ENCODE data around the gene FGF14. TPM values are rescaled to one million over a fixed set of nuclear protein-coding genes. Genes with fewer than 3 reads are reported as not detected.

FGF14 gene
- total RNA-seq, 1 experiment from 2014 or later, result not detected

GRCh38 chr13:102000764-102001163 is 401.1 kb downstream of the FGF14 start:
- H3K9me2 ChIP-seq (replicated peaks; ENCODE audit: insufficient read depth, low read length), result no peaks in the 10 kb centered on the region
- H3K79me2 ChIP-seq (ENCODE audit: low read length), result no peaks in the 10 kb centered on the region
- H3K9me3 ChIP-seq (ENCODE audit: low read length), result no peaks in the 10 kb centered on the region
- no peaks in the 10 kb centered on the region for H4K20me1 ChIP-seq (ENCODE audit: insufficient read depth, low read depth, low read length)
- no peak overlapping the region for H3K27ac ChIP-seq (ENCODE audit: low read length)
- no peak overlapping the region for H2AFZ ChIP-seq (ENCODE audit: low read length)
- H3K9ac ChIP-seq (ENCODE audit: low read length), result no peak overlapping the region
- no peak for DNase-seq
- no peaks in the 10 kb centered on the region for H3K27me3 ChIP-seq (ENCODE audit: low read length)
- H3K4me3 ChIP-seq (ENCODE audit: low read length), result no peak overlapping the region
- no peaks in the 10 kb centered on the region for H3K36me3 ChIP-seq (ENCODE audit: insufficient read depth, low read length)
- H3K4me1 ChIP-seq (ENCODE audit: low read length), result no peaks in the 10 kb centered on the region
- no peak overlapping the region for H3K4me2 ChIP-seq (ENCODE audit: low read depth, low read length, poor library complexity, severe bottlenecking)

- Histone ChIP-seq H2AFZ (ENCODE audit: low read length) (no peak overlapping the region), H3K27ac (ENCODE audit: low read length) (no peak overlapping the region), H3K27me3 (ENCODE audit: low read length) (no peaks in the 10 kb centered on the region), H3K4me1 (ENCODE audit: low read length) (no peaks in the 10 kb centered on the region), H3K79me2 (ENCODE audit: low read length) (no peaks in the 10 kb centered on the region), H4K20me1 (ENCODE audit: insufficient read depth, low read depth, low read length) (no peaks in the 10 kb centered on the region), H3K4me2 (ENCODE audit: low read depth, low read length, poor library complexity, severe bottlenecking) (no peak overlapping the region), H3K9ac (ENCODE audit: low read length) (no peak overlapping the region), H3K36me3 (ENCODE audit: insufficient read depth, low read length) (no peaks in the 10 kb centered on the region), H3K9me2 (replicated peaks; ENCODE audit: insufficient read depth, low read length) (no peaks in the 10 kb centered on the region), H3K9me3 (ENCODE audit: low read length) (no peaks in the 10 kb centered on the region), H3K4me3 (ENCODE audit: low read length) (no peak overlapping the region)
- no peak for DNase-seq
Measured at GRCh38 chr13:101998129-101998528, 403.7 kb downstream of the FGF14 start.

- no peaks in the 10 kb centered on the region for H3K79me2 ChIP-seq (ENCODE audit: low read length)
- no peak overlapping the region for H3K27ac ChIP-seq (ENCODE audit: low read length)
- no peak overlapping the region for H3K4me2 ChIP-seq (ENCODE audit: low read depth, low read length, poor library complexity, severe bottlenecking)
- no peak for DNase-seq
- H2AFZ ChIP-seq (ENCODE audit: low read length), result no peak overlapping the region
- H3K36me3 ChIP-seq (ENCODE audit: insufficient read depth, low read length), result no peaks in the 10 kb centered on the region
- no peaks in the 10 kb centered on the region for H3K9me3 ChIP-seq (ENCODE audit: low read length)
- H3K9ac ChIP-seq (ENCODE audit: low read length), result no peak overlapping the region
- H3K27me3 ChIP-seq (ENCODE audit: low read length), result no peaks in the 10 kb centered on the region
- H3K4me1 ChIP-seq (ENCODE audit: low read length), result no peaks in the 10 kb centered on the region
- H3K9me2 ChIP-seq (replicated peaks; ENCODE audit: insufficient read depth, low read length), result no peaks in the 10 kb centered on the region
- H4K20me1 ChIP-seq (ENCODE audit: insufficient read depth, low read depth, low read length), result no peaks in the 10 kb centered on the region
- no peak overlapping the region for H3K4me3 ChIP-seq (ENCODE audit: low read length)
Measured at GRCh38 chr13:101996954-101997353, 404.9 kb downstream of the FGF14 start.

GRCh38 chr13:101989798-101990350 is 412.0 kb downstream of the FGF14 start:
- Histone ChIP-seq H3K9me3 (ENCODE audit: low read length) (no peaks in the 10 kb centered on the region), H3K4me1 (ENCODE audit: low read length) (no peaks in the 10 kb centered on the region), H3K4me3 (ENCODE audit: low read length) (no peak overlapping the region), H3K9ac (ENCODE audit: low read length) (no peak overlapping the region), H3K27ac (ENCODE audit: low read length) (no peak overlapping the region), H3K9me2 (replicated peaks; ENCODE audit: insufficient read depth, low read length) (no peaks in the 10 kb centered on the region), H3K36me3 (ENCODE audit: insufficient read depth, low read length) (no peaks in the 10 kb centered on the region), H3K4me2 (ENCODE audit: low read depth, low read length, poor library complexity, severe bottlenecking) (no peak overlapping the region), H2AFZ (ENCODE audit: low read length) (no peak overlapping the region), H4K20me1 (ENCODE audit: insufficient read depth, low read depth, low read length) (no peaks in the 10 kb centered on the region), H3K27me3 (ENCODE audit: low read length) (no peaks in the 10 kb centered on the region), H3K79me2 (ENCODE audit: low read length) (no peaks in the 10 kb centered on the region)
- no peak for DNase-seq

DNA sequence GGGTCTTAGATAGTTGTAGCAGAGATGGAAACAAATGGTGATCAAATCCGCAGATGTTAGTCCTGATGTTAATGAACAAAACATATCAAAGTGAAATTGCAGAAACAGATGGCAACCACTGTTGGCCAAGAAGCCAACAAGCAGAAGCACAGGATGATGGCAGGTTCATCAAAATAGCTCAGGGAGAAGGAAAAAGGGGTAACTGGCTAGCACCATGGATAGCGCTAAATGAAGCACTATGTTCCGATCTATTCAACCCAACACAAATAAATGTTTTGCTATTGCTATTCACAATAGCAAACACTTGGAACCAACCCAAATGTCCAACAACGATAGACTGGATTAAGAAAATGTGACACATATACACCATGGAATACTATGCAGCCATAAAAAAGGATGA is 413.7 kb downstream of the FGF14 start:
- H3K27me3 ChIP-seq (ENCODE audit: low read length), result no peaks in the 10 kb centered on the region
- H3K79me2 ChIP-seq (ENCODE audit: low read length), result no peaks in the 10 kb centered on the region
- H3K36me3 ChIP-seq (ENCODE audit: insufficient read depth, low read length), result no peaks in the 10 kb centered on the region
- H4K20me1 ChIP-seq (ENCODE audit: insufficient read depth, low read depth, low read length), result no peaks in the 10 kb centered on the region
- H3K4me2 ChIP-seq (ENCODE audit: low read depth, low read length, poor library complexity, severe bottlenecking), result no peak overlapping the region
- H3K4me1 ChIP-seq (ENCODE audit: low read length), result no peaks in the 10 kb centered on the region
- no peak overlapping the region for H2AFZ ChIP-seq (ENCODE audit: low read length)
- H3K9ac ChIP-seq (ENCODE audit: low read length), result no peak overlapping the region
- H3K27ac ChIP-seq (ENCODE audit: low read length), result no peak overlapping the region
- H3K4me3 ChIP-seq (ENCODE audit: low read length), result no peak overlapping the region
- no peaks in the 10 kb centered on the region for H3K9me2 ChIP-seq (replicated peaks; ENCODE audit: insufficient read depth, low read length)
- no peaks in the 10 kb centered on the region for H3K9me3 ChIP-seq (ENCODE audit: low read length)
- DNase-seq, result no peak

GRCh38 chr13:101986316-101986715 is 415.5 kb downstream of the FGF14 start:
- H3K9me2 ChIP-seq (replicated peaks; ENCODE audit: insufficient read depth, low read length), result no peaks in the 10 kb centered on the region
- H3K36me3 ChIP-seq (ENCODE audit: insufficient read depth, low read length), result no peaks in the 10 kb centered on the region
- no peak for DNase-seq
- no peaks in the 10 kb centered on the region for H3K4me1 ChIP-seq (ENCODE audit: low read length)
- no peak overlapping the region for H3K4me3 ChIP-seq (ENCODE audit: low read length)
- no peak overlapping the region for H3K4me2 ChIP-seq (ENCODE audit: low read depth, low read length, poor library complexity, severe bottlenecking)
- no peaks in the 10 kb centered on the region for H3K9me3 ChIP-seq (ENCODE audit: low read length)
- no peaks in the 10 kb centered on the region for H4K20me1 ChIP-seq (ENCODE audit: insufficient read depth, low read depth, low read length)
- H3K27ac ChIP-seq (ENCODE audit: low read length), result no peak overlapping the region
- H3K9ac ChIP-seq (ENCODE audit: low read length), result no peak overlapping the region
- H3K27me3 ChIP-seq (ENCODE audit: low read length), result no peaks in the 10 kb centered on the region
- H2AFZ ChIP-seq (ENCODE audit: low read length), result no peak overlapping the region
- no peaks in the 10 kb centered on the region for H3K79me2 ChIP-seq (ENCODE audit: low read length)

DNA sequence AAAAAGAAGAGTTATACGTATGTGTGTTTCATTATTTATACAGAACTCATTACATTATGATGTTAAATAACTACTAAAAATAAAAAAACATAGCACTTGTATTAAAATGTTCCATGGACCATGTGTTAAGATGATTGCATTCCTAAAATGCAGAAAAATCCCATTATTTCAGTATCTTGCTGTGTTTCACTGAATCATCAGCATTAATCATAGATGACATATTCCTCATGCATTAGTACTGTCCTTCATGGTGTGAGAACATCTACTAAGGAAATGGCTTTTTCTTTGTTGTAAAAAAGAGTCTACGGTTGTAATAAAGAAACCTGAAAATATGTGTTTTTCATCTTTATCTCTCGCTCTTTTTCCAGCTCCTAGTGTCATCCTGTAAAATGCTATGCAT is 416.5 kb downstream of the FGF14 start:
- H3K4me2 ChIP-seq (ENCODE audit: low read depth, low read length, poor library complexity, severe bottlenecking), result no peak overlapping the region
- no peak overlapping the region for H3K4me3 ChIP-seq (ENCODE audit: low read length)
- no peaks in the 10 kb centered on the region for H3K79me2 ChIP-seq (ENCODE audit: low read length)
- DNase-seq, result no peak
- no peaks in the 10 kb centered on the region for H3K9me3 ChIP-seq (ENCODE audit: low read length)
- no peaks in the 10 kb centered on the region for H3K36me3 ChIP-seq (ENCODE audit: insufficient read depth, low read length)
- H3K27ac ChIP-seq (ENCODE audit: low read length), result no peak overlapping the region
- no peaks in the 10 kb centered on the region for H3K27me3 ChIP-seq (ENCODE audit: low read length)
- no peaks in the 10 kb centered on the region for H3K4me1 ChIP-seq (ENCODE audit: low read length)
- no peak overlapping the region for H3K9ac ChIP-seq (ENCODE audit: low read length)
- H3K9me2 ChIP-seq (replicated peaks; ENCODE audit: insufficient read depth, low read length), result no peaks in the 10 kb centered on the region
- H2AFZ ChIP-seq (ENCODE audit: low read length), result no peak overlapping the region
- no peaks in the 10 kb centered on the region for H4K20me1 ChIP-seq (ENCODE audit: insufficient read depth, low read depth, low read length)

DNA sequence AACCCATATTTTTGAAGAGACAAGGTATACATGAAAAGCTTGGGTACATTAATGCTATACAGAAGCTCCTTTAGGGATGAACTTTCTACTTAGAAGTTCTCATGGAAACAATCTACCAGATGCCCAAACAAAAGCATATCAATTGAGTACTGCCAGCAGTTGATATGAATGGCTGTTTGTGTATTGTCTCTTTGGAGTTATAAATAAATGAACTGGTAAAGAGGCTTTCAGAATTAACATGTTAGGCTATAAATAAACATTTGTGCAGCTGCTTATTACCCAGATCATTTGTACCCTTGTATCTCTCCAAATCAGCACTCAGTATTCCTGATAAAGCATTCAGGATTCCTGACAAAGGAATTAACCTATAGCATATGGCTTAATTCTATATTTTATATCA is 418.9 kb downstream of the FGF14 start:
- Histone ChIP-seq H3K4me1 (ENCODE audit: low read length) (no peaks in the 10 kb centered on the region), H4K20me1 (ENCODE audit: insufficient read depth, low read depth, low read length) (no peaks in the 10 kb centered on the region), H3K27me3 (ENCODE audit: low read length) (no peaks in the 10 kb centered on the region), H3K9ac (ENCODE audit: low read length) (no peak overlapping the region), H3K4me2 (ENCODE audit: low read depth, low read length, poor library complexity, severe bottlenecking) (no peak overlapping the region), H3K4me3 (ENCODE audit: low read length) (no peak overlapping the region), H3K27ac (ENCODE audit: low read length) (no peak overlapping the region), H3K9me3 (ENCODE audit: low read length) (no peaks in the 10 kb centered on the region), H3K9me2 (replicated peaks; ENCODE audit: insufficient read depth, low read length) (no peaks in the 10 kb centered on the region), H2AFZ (ENCODE audit: low read length) (no peak overlapping the region), H3K36me3 (ENCODE audit: insufficient read depth, low read length) (no peaks in the 10 kb centered on the region), H3K79me2 (ENCODE audit: low read length) (no peaks in the 10 kb centered on the region)
- DNase-seq, result no peak

DNA sequence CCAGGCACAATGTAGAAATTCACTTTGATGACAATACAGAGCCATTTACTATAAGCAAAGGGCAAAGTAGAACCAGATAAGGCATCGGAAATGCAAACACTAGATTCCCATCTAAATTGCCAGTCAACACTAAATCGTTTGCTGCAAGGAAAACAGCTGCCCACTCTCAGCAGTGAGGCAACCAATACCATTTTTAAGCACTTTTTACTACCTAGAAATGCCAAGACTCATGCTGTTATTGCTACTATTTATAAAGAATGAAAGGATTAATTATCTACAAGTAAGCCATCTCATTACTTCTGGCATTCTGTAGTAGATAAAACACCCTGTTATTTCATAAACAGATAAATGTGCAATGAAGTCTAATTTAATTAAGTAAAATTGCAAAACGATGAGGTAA is 422.0 kb downstream of the FGF14 start:
- no peaks in the 10 kb centered on the region for H4K20me1 ChIP-seq (ENCODE audit: insufficient read depth, low read depth, low read length)
- no peaks in the 10 kb centered on the region for H3K36me3 ChIP-seq (ENCODE audit: insufficient read depth, low read length)
- no peak overlapping the region for H3K9ac ChIP-seq (ENCODE audit: low read length)
- no peaks in the 10 kb centered on the region for H3K79me2 ChIP-seq (ENCODE audit: low read length)
- no peak overlapping the region for H3K4me3 ChIP-seq (ENCODE audit: low read length)
- DNase-seq, result no peak
- H3K9me3 ChIP-seq (ENCODE audit: low read length), result no peaks in the 10 kb centered on the region
- H3K4me1 ChIP-seq (ENCODE audit: low read length), result no peaks in the 10 kb centered on the region
- H3K27ac ChIP-seq (ENCODE audit: low read length), result no peak overlapping the region
- H3K27me3 ChIP-seq (ENCODE audit: low read length), result no peaks in the 10 kb centered on the region
- H2AFZ ChIP-seq (ENCODE audit: low read length), result no peak overlapping the region
- no peaks in the 10 kb centered on the region for H3K9me2 ChIP-seq (replicated peaks; ENCODE audit: insufficient read depth, low read length)
- no peak overlapping the region for H3K4me2 ChIP-seq (ENCODE audit: low read depth, low read length, poor library complexity, severe bottlenecking)
